GM21825 (cell line): ENCODE data around the gene SGO2.
"Not testable (repeated sequence)": the region's sequence is repeated elsewhere in the genome, so short reads cannot be mapped to it uniquely, and the experiment has no call there.

Experiments used
- ATAC-seq: cut with Tn5 transposase; IDR thresholded peaks from one replicate; pipeline ENCODE4 v1.9.1; 2021; ENCODE audit warnings: mild to moderate bottlenecking, moderate library complexity; ENCODE audit not compliant: unreplicated experiment

Gene SGO2

DNA sequence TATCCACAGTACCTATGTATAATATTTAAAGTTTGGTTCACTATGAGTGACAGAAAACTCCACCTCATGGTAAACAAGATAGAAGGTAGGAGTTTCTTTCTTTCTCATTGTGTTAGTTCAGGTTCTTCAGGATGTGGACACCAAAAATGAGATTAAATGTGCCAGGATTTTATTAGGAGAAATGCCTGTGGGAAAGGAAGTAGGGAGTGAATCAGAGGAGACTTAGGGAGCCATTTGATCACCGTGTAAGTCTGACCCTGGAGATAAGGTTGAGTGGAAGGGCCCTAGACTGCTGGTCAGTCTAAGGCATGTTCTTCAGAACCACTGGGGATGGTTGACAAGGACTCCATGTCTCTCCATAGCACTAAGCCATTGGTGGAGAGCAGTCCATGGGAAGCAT is 67.9 kb downstream of the SGO2 start:
- ATAC-seq = no peak

DNA sequence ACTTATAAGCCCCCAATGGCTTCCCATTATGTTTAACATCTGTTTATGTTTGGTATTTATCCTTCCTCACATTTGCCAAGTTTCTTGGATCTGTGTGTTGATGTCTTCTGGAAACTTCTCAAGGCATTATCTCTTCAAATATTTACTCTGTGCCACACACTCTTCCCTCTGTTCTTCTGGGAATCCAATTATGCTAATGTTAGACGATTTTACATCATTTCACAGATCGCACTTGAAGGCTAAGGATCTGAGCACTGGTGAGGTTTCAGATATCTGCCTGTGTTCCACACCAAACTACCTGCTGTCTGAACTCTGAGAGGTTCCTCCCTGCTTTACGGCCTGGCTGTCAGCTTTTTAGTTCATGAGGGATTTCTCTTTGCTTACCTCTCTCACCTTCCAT is 69.9 kb downstream of the SGO2 start:
- no peak for ATAC-seq

DNA sequence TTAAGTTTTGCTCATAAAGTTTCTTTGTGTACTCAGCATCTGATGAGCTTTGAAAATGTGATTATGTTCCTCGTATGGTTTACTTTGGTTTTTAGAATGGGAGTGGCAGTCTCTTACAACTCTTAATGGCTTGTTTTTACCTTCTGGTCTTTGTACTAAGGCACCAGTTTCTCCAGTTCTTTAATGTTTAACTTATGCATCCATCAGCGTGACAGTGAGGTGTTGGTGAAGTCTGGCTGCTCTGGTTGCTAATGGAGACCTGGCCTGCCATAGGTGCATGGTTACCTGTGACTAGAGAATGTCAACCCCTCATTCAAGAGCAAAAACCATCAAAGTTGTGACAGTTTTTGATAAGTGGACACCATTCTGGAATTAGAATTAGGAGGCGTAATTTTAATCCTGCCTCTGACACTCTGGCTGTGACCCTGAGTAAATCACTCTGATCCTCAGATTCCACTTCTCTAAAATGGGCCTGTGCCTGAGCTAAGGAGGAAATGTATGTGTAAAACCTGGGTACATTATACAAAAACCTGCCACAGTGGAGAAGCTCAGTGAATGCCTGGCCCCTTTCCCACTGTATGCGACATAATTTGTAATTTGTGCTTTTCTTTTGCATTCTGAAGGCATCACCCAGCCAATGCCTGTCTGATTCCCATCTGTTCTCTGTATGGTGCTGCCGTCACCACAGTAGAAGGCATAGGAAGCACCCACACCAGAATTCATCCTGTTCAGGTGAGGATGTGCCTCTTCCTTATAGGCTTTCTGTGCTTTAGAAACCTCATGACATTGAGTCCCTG is 71.0 kb downstream of the SGO2 start:
- no peak for ATAC-seq

DNA sequence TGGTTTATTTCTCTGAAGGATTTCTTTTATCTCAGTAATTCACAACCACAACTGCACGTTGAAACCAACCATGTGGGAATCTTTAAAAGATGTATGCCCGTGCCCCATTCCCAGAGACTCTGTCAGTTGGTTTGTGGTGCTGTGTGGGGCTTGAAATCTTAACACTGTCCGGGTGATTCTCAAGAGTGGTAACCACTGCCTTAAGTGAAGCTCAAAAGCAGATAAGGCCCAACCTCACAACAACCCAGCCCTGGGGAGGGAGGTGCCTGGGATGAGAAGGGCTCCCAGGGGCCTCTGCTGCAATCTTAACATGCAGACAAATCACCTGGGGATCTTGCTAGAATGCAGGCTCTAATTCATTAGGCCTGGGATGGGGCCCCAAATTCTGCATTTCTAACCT is 73.2 kb downstream of the SGO2 start:
- ATAC-seq = no peak

DNA sequence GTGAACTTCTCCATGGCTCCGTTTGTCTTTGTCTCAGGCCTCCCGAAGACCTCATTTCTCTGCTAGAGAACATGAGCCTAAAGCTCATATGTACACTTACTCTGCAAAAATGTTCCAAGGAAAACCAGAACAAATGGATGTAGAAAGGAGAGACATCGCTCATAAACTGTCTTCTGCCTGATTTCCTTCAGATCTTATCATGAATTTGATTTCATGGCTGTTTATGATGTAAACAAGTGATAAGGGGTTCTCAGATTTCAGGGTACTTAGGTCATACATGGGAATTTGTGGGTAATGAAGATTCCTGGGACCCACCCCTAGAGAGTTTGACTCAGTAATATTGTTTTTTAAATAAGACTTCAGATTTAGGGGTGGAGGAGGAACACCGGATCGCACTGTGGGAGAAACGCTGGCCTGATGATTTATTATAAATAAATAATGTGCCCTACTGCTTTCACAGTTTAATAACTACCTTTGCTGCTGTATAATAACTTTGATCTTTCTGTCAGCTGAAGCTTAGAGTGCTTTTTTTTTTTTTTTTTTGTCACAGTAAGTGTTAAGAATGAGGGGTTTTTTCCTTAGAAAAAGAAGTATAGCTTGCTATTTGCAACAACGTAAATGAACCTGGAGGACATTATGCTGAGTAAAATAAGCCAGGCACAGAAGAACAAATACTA is 74.7 kb downstream of the SGO2 start:
- ATAC-seq = no peak

DNA sequence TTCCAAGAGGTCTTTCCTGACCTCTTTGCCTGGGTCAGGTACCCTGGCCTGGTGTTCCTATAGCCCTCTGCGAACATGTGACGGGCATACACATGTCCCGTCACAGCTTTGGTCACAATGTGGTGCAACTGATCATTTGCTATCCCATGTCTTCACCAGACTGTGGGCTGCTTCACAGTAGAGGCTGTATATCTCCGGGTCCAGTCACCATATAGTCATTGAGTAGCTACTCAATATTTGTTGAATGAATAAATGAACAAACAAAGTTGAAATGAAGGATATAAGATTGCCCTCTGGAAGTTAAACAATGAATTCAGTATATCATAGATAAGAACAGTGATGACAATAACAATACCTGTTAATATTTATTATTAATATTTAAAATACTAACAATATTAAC is 76.6 kb downstream of the SGO2 start:
- ATAC-seq = no peak

DNA sequence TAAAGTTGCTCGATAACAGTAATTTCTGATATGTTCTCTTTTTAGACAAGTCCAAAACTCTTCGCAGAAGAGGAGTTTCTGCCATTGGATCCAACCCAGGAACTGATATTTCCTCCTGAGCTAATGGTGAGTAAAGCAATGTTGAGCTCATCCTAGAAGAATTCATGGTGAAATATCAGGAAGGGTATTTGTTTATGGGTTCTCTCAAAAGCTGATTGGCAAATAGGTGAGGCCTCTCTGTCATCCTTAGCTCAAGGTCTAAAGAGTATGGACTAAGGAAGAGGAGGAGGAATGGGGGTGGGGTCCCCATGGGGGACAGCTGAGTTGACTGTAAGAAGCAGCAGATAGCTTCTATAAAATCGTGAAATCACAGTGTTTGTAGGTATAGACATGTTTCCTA is 78.0 kb downstream of the SGO2 start:
- ATAC-seq = no peak

DNA sequence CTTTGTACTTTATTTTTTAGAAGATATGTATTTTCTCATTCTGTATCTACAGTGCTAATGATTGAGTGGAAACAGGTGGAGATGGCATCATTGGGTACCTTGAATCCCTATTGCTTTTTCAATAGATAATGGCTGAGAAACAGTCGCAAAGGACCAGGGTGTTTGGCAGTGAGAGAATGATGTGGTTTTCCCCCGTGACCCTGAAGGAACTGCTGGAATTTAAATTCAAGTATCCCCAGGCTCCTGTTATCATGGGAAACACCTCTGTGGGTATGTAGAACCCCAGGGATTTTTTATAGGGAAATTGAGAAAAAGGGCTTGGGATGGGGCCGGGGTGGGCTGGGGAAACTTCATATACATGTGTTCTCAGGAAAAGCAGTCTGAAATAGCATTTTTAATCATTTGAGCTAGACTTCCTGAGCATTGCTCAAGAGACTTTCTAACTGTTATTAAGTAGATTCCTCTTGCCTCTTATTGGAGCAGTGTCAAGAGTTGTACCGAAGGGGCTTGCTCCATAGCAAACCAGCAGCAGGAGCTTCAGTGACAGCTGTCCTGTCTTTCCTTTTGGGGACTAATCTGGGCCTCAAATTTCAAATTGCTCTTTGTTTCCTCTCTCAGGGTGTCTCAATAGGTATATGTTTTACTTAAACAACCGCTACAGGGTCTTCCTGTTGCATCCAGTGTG is 78.7 kb downstream of the SGO2 start:
- ATAC-seq = no peak

DNA sequence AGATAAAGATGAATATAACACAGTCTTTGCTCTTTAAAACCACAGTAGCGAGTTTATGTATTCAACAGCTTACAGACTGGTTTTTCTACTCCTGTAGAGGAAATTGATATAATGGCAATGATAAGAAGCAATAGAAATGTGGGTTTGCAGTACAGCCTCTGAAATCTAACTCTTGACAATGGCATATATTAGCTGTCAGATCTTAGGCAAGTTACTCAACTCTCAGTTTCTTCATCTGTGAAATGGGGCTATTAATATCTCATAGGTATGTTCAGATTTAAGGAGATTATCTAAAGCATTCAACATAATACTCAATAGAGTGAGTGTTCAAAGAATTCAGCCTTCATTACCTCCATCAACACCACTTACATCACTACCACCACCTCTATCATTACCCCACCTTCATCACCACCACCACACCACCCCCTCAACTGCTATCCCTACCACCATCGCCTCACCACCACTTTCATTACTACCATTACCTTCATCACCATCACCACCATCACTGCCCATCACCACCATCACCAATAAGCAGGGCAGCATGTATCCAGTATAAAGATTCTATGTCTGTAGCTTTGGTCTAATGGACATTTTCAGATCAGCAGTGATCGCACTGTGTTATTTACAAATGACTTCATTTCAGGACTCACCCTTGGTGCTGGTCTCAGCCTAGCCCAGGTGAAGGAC is 82.5 kb downstream of the SGO2 start:
- no peak for ATAC-seq

DNA sequence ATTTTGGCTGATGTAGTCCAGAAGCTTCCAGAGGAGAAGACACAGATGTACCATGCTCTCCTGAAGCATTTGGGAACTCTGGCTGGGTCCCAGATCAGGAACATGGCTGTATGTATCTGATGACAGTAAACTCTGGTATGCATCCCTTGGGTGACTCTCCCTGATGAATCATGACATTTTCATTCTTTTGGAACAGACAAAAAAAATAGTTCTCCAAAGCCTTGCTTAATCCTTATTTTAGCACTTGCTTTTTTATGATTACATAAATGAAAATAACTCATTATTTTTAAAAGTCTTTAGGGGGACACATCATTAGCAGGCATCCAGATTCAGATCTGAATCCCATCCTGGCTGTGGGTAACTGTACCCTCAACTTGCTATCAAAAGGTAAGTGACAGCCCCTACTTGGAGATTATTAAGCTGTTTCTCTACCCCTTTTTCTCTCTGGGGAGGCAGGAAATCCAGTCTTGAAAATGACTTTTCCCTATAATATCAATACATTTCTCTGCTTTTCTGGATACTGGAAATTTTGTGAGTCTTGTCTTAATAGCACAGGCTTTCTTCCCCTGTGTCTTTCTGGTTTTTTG is 83.1 kb downstream of the SGO2 start:
- no peak for ATAC-seq

DNA sequence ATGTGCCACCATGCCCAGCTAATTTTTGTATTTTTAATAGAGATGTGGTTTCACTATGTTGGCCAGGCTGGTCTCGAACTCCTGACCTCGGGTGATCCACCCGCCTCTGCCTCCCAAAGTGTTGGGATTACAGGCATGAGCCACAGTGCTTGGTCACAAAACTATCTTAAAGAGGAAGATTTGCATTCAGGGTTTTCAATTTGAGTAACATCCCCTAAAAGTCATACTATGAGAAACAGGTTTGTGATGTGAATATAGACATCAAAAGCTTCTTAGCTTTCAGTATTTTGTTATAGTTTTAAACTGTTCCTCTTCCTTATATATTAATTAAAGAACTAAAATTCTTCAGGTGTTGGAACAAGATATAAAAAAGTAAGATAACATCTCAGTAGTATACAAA is 84.2 kb downstream of the SGO2 start:
- not testable (repeated sequence) for ATAC-seq

DNA sequence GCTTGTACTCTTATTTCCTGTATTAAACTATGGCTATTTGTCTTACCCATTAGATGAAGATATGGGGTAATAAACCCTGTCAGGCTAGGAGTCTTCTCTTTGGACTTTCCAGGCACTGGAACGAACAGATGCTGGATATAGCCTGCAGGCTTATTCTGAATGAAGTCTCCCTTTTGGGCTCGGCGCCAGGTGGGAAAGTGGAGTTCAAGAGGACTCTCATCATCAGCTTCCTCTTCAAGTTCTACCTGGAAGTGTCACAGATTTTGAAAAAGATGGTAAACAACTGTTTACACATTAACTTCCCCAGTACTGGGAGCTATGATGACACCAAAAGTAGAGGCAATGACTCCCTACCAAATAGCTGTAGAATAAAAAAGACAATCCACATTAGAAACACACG is 87.7 kb downstream of the SGO2 start:
- ATAC-seq = no peak

DNA sequence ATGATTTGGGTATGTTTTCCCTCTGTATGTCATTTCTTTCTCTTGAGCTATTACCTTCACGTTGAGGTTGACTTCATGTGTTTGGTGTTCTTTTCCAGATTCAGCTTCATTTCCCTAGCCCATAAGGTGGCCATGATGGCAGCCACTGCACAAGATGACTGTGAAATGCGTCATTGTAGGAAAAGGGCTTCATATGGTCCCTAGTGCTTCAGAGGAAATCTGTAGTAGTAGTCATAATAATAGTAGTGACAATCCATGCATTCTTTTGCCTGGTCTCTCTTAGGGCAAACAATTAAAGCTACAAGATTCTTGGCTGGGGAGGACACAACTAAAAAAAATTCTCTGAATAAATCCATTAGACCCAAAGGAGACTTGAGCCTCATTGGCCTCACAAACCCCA is 88.2 kb downstream of the SGO2 start:
- no peak for ATAC-seq

DNA sequence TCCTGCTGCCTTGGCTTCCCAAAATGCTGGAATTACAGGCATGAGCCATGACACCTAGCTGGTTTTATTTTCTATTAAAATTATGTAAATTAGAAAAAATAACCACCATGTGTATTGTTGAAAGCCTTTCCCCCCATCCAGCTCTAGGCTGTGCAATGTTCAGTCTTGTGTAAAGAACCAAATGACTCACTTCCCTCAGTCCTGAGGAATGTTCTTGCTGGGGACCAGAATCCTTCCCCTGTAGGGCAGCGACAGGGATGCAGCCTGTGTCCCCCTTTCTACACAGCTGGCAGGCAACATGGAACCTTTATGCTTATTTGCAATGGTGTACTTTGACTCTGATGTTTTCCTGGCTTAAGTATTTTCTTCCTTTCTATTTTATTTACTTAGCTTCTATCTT is 89.2 kb downstream of the SGO2 start:
- ATAC-seq = no peak

DNA sequence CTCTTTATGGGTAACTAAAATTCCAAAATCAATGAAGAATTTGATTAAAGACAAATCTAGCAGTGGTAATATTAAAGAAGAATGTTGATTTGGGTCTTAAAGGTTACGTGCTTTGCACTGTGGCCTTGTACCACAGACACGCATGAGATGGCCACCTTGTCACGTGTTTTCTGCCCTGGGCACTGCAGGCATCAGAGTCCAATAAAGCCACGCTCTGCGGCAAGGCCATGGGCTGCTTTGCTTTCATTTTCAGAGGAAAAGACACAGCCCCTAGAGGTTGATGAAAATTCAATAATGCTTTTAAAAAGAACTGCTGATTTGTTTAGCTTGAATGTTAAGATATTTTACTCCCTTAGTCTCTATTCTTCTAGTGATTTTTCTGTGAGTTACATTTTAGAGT is 90.2 kb downstream of the SGO2 start:
- peak; percentile 46 for ATAC-seq

DNA sequence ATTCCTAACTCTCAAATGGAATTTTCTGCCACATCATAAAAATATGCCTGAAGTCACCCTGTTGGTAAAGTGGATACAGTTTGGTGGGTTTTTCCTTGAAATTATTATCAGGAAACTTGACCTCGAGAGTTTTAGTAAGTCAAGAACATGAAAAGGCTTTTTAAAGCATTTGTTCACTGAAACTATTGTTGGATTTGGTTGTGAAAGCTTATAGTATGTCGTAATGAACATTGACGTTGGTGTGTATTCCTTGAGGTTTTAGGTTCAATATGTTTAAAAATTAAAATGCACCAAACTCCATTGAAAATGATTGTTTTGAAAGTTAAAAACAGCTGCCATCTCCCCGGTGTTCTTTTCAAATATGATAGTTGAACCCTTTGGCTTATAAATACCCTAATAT is 90.6 kb downstream of the SGO2 start:
- no peak for ATAC-seq

DNA sequence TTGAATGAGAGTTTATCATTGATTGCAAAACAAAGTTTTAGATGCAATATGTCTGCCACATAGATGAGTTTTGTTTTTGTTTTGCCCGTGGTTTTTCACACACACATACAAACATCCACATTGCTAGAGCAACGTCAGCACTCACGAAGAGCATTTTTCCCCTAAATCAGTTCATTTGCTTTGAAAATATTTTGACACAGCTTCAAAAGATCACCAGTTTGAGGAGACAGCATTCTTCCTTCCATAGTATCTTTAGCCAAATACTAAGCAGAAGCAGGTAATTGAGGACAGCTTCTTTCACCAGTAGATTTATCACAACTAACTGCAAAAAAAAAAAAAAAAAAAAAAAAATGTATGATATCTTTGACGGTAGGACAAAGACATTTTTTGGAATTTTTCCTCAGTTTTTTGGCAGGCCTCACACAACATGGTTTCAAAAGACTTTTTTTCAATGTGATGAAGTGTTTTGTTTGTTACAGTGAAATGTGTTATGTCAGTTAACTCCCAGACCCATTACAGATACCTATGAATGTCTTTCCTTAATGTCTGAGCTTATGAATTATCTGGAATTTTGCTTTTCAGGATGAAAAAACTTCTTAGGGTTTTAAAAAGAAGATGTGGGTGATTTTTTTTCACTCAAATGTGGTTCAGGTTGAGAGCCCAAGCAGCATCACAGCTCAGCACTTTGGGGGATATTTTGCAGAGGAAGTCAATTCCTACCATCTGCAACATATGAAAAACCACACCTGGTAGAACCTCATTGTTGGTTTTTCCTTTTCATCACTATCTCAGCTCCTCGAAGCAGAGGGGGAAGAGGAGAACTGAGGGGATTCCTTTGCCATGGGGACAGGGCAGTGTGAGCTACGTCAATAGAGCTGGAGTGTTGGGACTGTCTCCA is 91.4 kb downstream of the SGO2 start:
- no peak for ATAC-seq

DNA sequence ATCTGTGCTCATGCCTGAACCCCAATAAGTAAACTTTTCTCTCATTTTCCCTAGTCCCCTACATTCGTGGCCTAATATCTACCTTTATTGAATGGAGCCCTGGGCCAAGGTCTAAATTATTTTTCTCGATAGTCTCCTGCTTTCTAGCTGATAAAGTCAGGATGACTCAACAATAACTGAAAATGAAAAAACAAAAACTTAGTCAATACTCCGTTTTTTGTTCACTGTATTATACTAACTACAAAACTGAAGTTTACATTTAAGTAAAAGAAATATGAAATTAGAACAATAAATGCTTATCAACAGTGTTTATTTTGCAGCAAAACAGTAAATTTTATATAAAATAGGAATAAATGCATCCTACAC is 92.0 kb downstream of the SGO2 start:
- no peak for ATAC-seq

DNA sequence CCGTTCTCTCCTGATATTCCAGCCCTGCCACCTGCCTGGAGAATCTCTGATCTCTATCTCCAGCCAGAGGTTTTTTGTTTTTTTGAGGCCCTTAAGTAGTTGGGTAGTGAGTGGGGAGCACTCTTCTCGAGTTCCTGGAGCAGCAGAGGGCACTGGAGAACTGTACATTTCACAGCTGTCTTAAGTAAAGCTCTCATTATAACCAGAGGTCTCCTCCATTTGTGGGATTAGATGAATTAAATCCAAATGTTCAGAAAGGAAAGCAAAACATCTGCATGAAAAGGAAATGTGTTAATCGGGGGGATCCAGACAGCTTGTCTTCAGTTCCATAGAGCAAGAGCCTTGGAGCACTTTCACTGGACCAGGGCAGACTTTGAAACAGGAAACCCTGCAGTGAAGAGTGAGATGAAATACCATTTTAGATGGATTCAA is 92.6 kb downstream of the SGO2 start:
- ATAC-seq = no peak

DNA sequence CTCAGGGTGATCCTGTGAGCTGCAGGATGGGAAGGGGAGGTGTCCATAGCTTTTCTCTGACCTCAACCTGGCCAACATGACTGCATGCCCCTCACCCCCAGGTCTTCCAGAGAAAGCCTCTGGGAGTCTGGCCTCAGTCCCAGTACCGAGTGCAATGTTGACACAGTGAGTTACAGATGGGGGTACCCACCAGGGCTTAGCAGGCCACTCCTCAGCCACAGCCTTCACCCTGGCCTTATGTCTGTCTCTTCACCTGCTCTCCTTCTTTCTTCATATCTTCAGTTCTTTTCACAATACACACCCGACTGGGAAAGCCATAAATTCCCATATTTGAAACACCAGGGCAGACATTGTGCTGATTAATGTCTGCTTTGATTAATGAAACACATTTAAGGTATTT is 93.3 kb downstream of the SGO2 start:
- no peak for ATAC-seq
